ENCODE data around the gene LTV1. TPM values are rescaled to one million over a fixed set of nuclear protein-coding genes. Genes with fewer than 3 reads are reported as not detected.

The LTV1 gene
- total and polyA plus RNA-seq, 2 of the 8 experiments (the other 6 are each of a cell fraction or from before 2014, with no cell fraction given) = 8.0 to 46.9 TPM

GRCh38 chr6:143872201-143872600 is 29.1 kb downstream of the LTV1 start:
- DNase-seq (ENCODE audit: low read depth in 1 of 2, low spot score in 2 of 2) = no peak
- POLR2A ChIA-PET (ENCODE audit: partially characterized antibody) = no interaction called here
- WGBS, 2 experiments (ENCODE audit: extremely low coverage in 1 of 2, insufficient coverage in 1 of 2, insufficient read length in 1 of 2, insufficient replicate concordance in 2 of 2, low coverage in 1 of 2, low lambda C conversion rate in 2 of 2, missing lambda C conversion rate in 1 of 2) = 85% methylated on average over 2 of the region's 2 CpGs; no CpG with 5 or more reads in 1 of the 2 experiments
- TF ChIP-seq FOSL1 (IDR thresholded peaks at IDR 0.05; ENCODE audit: insufficient read depth, low read depth, low read length) = no peak
- TF ChIP-seq CTCF (IDR thresholded peaks at IDR 0.05; ENCODE audit: control extremely low read depth in 1 of 3, insufficient read depth in 1 of 3, low read depth in 1 of 3, low read length in 3 of 3) = no peak
- no peak for TF ChIP-seq ATF2 (IDR thresholded peaks at IDR 0.05; ENCODE audit: low read length)
- no peak for TF ChIP-seq CTBP2 (IDR thresholded peaks at IDR 0.05; ENCODE audit: borderline replicate concordance, insufficient read depth, insufficient read length, low read length)
- no peak for TF ChIP-seq ATF3 (IDR thresholded peaks at IDR 0.05; ENCODE audit: insufficient read depth, low read depth, low read length)
- TF ChIP-seq MAFK (IDR thresholded peaks at IDR 0.05; ENCODE audit: low read depth, low read length) = no peak
- no peak for TF ChIP-seq BACH1 (IDR thresholded peaks at IDR 0.05; ENCODE audit: low read length)
- TF ChIP-seq TEAD4 (IDR thresholded peaks at IDR 0.05; ENCODE audit: low read depth, low read length) = no peak
- TF ChIP-seq SUZ12 (IDR thresholded peaks at IDR 0.05; ENCODE audit: low read length) = no peak

More at GRCh38 chr6:143872201-143872600, 29.1 kb downstream of the LTV1 start:
- no peak overlapping the region for H3K23ac ChIP-seq (ENCODE audit: insufficient read length)
- no peak overlapping the region for H2BK120ac ChIP-seq (replicated peaks; ENCODE audit: low read depth, low read length)
- H3K27ac ChIP-seq (ENCODE audit: low read depth, low read length) = no peak overlapping the region
- peaks cover 2 to 3% of the 10 kb centered on the region in 2 experiments; a peak in 2 of 4 replicates for H3K9me3 ChIP-seq (ENCODE audit: insufficient read depth in 2 of 2, low read depth in 1 of 2, low read length in 1 of 2)
- no peak overlapping the region for H3K18ac ChIP-seq (ENCODE audit: extremely low read depth, low read length)
- no peak overlapping the region for H2BK20ac ChIP-seq (ENCODE audit: low read length)
- H3K23me2 ChIP-seq (ENCODE audit: low read depth, low read length) = no peaks in the 10 kb centered on the region
- no peaks in the 10 kb centered on the region for H3K4me1 ChIP-seq (replicated peaks in 1 of 4; ENCODE audit: control insufficient read depth in 3 of 4, insufficient read depth in 4 of 4, low read length in 3 of 4)
- H4K20me1 ChIP-seq (replicated peaks in 1 of 2; ENCODE audit: control insufficient read depth in 1 of 2, insufficient read depth in 2 of 2, low read length in 2 of 2) = no peaks in the 10 kb centered on the region
- H4K91ac ChIP-seq (replicated peaks; ENCODE audit: insufficient read length, low read length) = no peak overlapping the region
- H3K36me3 ChIP-seq (ENCODE audit: control insufficient read depth in 2 of 4, insufficient read depth in 4 of 4, low read length in 3 of 4) = no peaks in the 10 kb centered on the region
- no peak overlapping the region for H3K56ac ChIP-seq (replicated peaks; ENCODE audit: insufficient read length, low read depth, low read length)
- no peak overlapping the region for H4K5ac ChIP-seq (ENCODE audit: insufficient read length, low read depth, low read length)
- H3K4me2 ChIP-seq (ENCODE audit: insufficient read depth in 1 of 2, low read depth in 2 of 2, low read length in 2 of 2) = no peak overlapping the region
- H3K4ac ChIP-seq (replicated peaks; ENCODE audit: insufficient read length, low read depth, low read length) = no peak overlapping the region
- no peak overlapping the region for H2AK5ac ChIP-seq (ENCODE audit: low read depth, low read length)
- no peaks in the 10 kb centered on the region for H3K79me1 ChIP-seq (ENCODE audit: low read depth, low read length)
- H3K9ac ChIP-seq (replicated peaks in 1 of 4; ENCODE audit: extremely low read depth in 1 of 4, low read depth in 3 of 4, low read length in 3 of 4) = no peak overlapping the region
- no peaks in the 10 kb centered on the region for H3K27me3 ChIP-seq (replicated peaks in 1 of 4; ENCODE audit: control insufficient read depth in 3 of 4, extremely low read depth in 1 of 4, insufficient read depth in 3 of 4, low read length in 3 of 4)
- H2BK15ac ChIP-seq (ENCODE audit: low read length) = no peak overlapping the region
- no peak overlapping the region for H4K8ac ChIP-seq (ENCODE audit: extremely low read depth, insufficient read depth, low read length)
- FAIRE-seq = no peak
- no peak overlapping the region for H2BK5ac ChIP-seq (ENCODE audit: low read depth, low read length)
- no peaks in the 10 kb centered on the region for H3K79me2 ChIP-seq (ENCODE audit: control insufficient read depth in 1 of 2, insufficient read depth in 2 of 2, low read length in 2 of 2)
- no peak overlapping the region for H2AFZ ChIP-seq (ENCODE audit: low read length)
- CTCF ChIA-PET (ENCODE audit: partially characterized antibody) = interaction anchor here (0.8 to 1.2 kb wide), 4 partner anchors 13 to 359 kb away, joined by 3 to 6 read pairs (median 3); no protein-coding TSS in a partner anchor
- no peak overlapping the region for H2BK12ac ChIP-seq (ENCODE audit: low read depth, low read length)
- no peak overlapping the region for H3K4me3 ChIP-seq (ENCODE audit: extremely low read depth in 1 of 4, insufficient read depth in 2 of 4, low read depth in 3 of 4, low read length in 4 of 4)
- H3K14ac ChIP-seq (ENCODE audit: insufficient read length) = no peak overlapping the region

All from H1 (cell line).